ENCODE measurements around the gene EIF2S2. TPM values are rescaled to one million over a fixed set of nuclear protein-coding genes. Genes with fewer than 3 reads are reported as not detected.

Gene EIF2S2
- total RNA-seq (2021) (103 to 124 TPM (median 104 TPM) in 3 replicates), Bru-seq, nascent RNA (percentile 97 among the genes with signal in this experiment)
- long read RNA-seq, experiment 1, transcript EIF2S2-201 (9 exons, 2,656 nt): major isoform, 1,457 of 1,612 reads
- long read RNA-seq, experiment 1, partial matches to known transcripts: 35 of 1,612 reads
- long read RNA-seq, experiment 1, other reads (novel, unspliced or antisense): 120 of 1,612 reads
- long read RNA-seq, experiment 2, transcript EIF2S2-201 (9 exons, 2,656 nt): major isoform, 224 of 354 reads
- long read RNA-seq, experiment 2, partial matches to known transcripts: 76 of 354 reads
- long read RNA-seq, experiment 2, other reads (novel, unspliced or antisense): 54 of 354 reads
- long read RNA-seq, experiment 3, transcript EIF2S2-201 (9 exons, 2,656 nt): major isoform, 1,437 of 1,576 reads
- long read RNA-seq, experiment 3, partial matches to known transcripts: 25 of 1,576 reads
- long read RNA-seq, experiment 3, other reads (novel, unspliced or antisense): 114 of 1,576 reads

DNA sequence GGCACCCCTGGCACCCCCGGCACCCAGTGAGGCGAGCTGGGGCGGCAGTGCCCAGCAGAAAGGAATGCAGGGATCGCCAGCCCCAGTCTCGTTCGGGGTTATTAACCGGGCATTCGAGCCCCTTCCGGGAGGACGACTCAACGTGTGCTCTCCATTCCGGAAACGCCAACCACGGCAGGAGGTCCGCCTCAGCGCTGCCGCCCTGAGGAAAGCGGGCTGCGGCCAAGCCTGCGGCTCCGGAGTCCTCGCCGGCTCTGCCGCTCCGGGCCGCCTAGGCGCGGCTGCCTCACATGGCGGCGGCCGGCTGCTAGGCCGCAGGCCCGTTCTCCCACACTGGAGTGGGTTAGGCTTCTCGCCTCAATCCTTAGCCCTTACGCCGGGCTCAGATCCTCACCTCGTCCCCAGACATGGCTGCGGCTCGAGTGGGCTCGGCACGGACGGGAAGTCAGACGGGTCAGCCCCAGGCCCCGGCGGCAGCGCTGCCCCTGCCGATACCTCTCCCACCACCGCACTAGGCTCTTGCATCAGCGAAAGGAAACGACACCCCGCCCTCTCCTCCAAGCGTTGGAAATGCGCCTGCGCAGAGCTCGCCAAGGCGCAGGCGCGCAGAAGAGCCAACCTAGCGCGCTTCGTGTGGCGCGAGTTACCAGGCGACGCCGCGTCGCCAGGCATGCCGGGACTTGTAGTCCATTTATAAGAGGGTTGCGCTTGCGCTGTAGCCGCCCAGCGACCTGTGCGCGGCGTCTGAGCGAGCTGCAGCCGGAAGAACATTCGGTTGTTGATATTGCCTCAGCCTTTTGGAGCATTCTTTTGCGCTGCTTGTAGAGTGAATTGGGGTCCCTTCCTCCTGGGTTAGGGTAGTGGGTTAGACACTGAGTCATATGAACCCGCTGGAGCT lies at the start of gene EIF2S2:
Gene EIF2S2, minus strand, starts transcription at position 542 of the 898 bp plus-strand sequence. Its CDS starts 133 bp downstream, at position 409.
- ChIA-PET POLR2A (interaction anchor here (0.6 to 2.1 kb wide), 20 partner anchors 9 to 763 kb away, joined by 3 to 9 read pairs (median 4); partner anchors contain the start of genes AHCY, CHMP4B and RALY), CTCF (interaction anchor here (0.6 to 2.1 kb wide), 12 partner anchors 9 to 249 kb away, joined by 3 to 9 read pairs (median 4); partner anchors contain the start of gene RALY)
- H3K4me1 Mint-ChIP-seq: peaks cover 38% of the 10 kb centered on the region
- peaks cover 2% of the 10 kb centered on the region for H3K27me3 Mint-ChIP-seq (ENCODE audit: low read depth)
- ATAC-seq (peak; percentile 89), DNase-seq (ENCODE audit: low spot score) (peak; percentile 96)
- H3K9me3 Mint-ChIP-seq: no peaks in the 10 kb centered on the region
- peaks cover 31% of the 10 kb centered on the region for H3K36me3 Mint-ChIP-seq
- peak within 1 kb of the TSS; percentile 99 for H3K27ac Mint-ChIP-seq
- H3K4me3 Mint-ChIP-seq: peak within 1 kb of the TSS; percentile 94
- TF ChIP-seq, protein P1, sequence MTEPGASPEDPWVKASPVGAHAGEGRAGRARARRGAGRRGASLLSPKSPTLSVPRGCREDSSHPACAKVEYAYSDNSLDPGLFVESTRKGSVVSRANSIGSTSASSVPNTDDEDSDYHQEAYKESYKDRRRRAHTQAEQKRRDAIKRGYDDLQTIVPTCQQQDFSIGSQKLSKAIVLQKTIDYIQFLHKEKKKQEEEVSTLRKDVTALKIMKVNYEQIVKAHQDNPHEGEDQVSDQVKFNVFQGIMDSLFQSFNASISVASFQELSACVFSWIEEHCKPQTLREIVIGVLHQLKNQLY (CRISPR knock-in tag; IDR thresholded peaks at IDR 0.05): no peak
- TF ChIP-seq E2F5 (CRISPR knock-in tag; IDR thresholded peaks at IDR 0.05): peak; percentile 95
- TF ChIP-seq NR1H2 (CRISPR knock-in tag; IDR thresholded peaks at IDR 0.05): no peak
- TF ChIP-seq ATF2 (CRISPR knock-in tag; IDR thresholded peaks at IDR 0.05; ENCODE audit: borderline replicate concordance, low read depth): no peak
- TF ChIP-seq, protein P2, sequence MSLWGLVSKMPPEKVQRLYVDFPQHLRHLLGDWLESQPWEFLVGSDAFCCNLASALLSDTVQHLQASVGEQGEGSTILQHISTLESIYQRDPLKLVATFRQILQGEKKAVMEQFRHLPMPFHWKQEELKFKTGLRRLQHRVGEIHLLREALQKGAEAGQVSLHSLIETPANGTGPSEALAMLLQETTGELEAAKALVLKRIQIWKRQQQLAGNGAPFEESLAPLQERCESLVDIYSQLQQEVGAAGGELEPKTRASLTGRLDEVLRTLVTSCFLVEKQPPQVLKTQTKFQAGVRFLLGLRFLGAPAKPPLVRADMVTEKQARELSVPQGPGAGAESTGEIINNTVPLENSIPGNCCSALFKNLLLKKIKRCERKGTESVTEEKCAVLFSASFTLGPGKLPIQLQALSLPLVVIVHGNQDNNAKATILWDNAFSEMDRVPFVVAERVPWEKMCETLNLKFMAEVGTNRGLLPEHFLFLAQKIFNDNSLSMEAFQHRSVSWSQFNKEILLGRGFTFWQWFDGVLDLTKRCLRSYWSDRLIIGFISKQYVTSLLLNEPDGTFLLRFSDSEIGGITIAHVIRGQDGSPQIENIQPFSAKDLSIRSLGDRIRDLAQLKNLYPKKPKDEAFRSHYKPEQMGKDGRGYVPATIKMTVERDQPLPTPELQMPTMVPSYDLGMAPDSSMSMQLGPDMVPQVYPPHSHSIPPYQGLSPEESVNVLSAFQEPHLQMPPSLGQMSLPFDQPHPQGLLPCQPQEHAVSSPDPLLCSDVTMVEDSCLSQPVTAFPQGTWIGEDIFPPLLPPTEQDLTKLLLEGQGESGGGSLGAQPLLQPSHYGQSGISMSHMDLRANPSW (CRISPR knock-in tag; conservative IDR thresholded peaks at IDR 0.05; ENCODE audit: low read depth): no peak
- TF ChIP-seq, protein P3, sequence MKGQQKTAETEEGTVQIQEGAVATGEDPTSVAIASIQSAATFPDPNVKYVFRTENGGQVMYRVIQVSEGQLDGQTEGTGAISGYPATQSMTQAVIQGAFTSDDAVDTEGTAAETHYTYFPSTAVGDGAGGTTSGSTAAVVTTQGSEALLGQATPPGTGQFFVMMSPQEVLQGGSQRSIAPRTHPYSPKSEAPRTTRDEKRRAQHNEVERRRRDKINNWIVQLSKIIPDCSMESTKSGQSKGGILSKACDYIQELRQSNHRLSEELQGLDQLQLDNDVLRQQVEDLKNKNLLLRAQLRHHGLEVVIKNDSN (CRISPR knock-in tag; IDR thresholded peaks at IDR 0.05): peak; percentile 63
- TF ChIP-seq TEAD4 (CRISPR knock-in tag; IDR thresholded peaks at IDR 0.05): peak; percentile 81; the same call in 1 of the 2 replicates
- TF ChIP-seq ZNF423 (CRISPR knock-in tag; IDR thresholded peaks at IDR 0.05): no peak
- no peak for TF ChIP-seq FOXJ3 (CRISPR knock-in tag; IDR thresholded peaks at IDR 0.05; ENCODE audit: borderline replicate concordance)
- TF ChIP-seq JAZF1 (CRISPR knock-in tag; IDR thresholded peaks at IDR 0.05): no peak
- peak; percentile 73 for TF ChIP-seq ZBTB43 (CRISPR knock-in tag; IDR thresholded peaks at IDR 0.05)
- peak; percentile 94; the same call in 1 of the 2 replicates for TF ChIP-seq TEAD1 (CRISPR knock-in tag; IDR thresholded peaks at IDR 0.05)
- no peak for TF ChIP-seq GRHL2 (CRISPR knock-in tag; IDR thresholded peaks at IDR 0.05; ENCODE audit: insufficient replicate concordance, severe bottlenecking)
- 0 out of 2 replicates have a peak, but pooled peaks have one; percentile 61 for TF ChIP-seq ELF4 (CRISPR knock-in tag; IDR thresholded peaks at IDR 0.05; ENCODE audit: low read depth)
- no peak for TF ChIP-seq ZNF121 (CRISPR knock-in tag; IDR thresholded peaks at IDR 0.05)
- no peak for TF ChIP-seq ZNF416 (CRISPR knock-in tag; IDR thresholded peaks at IDR 0.05)
- peak; percentile 70; the same call in 1 of the 2 replicates for TF ChIP-seq FOXK1 (CRISPR knock-in tag; IDR thresholded peaks at IDR 0.05)
- TF ChIP-seq EMX1 (CRISPR knock-in tag; IDR thresholded peaks at IDR 0.05): 0 out of 2 replicates have a peak, but pooled peaks have one; percentile 32
- no peak for TF ChIP-seq IRF2 (CRISPR knock-in tag; IDR thresholded peaks at IDR 0.05; ENCODE audit: borderline replicate concordance, low read depth)
- TF ChIP-seq ZNF263 (CRISPR knock-in tag; IDR thresholded peaks at IDR 0.05; ENCODE audit: low read depth): no peak
- TF ChIP-seq, protein P4, sequence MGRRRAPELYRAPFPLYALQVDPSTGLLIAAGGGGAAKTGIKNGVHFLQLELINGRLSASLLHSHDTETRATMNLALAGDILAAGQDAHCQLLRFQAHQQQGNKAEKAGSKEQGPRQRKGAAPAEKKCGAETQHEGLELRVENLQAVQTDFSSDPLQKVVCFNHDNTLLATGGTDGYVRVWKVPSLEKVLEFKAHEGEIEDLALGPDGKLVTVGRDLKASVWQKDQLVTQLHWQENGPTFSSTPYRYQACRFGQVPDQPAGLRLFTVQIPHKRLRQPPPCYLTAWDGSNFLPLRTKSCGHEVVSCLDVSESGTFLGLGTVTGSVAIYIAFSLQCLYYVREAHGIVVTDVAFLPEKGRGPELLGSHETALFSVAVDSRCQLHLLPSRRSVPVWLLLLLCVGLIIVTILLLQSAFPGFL (CRISPR knock-in tag; IDR thresholded peaks at IDR 0.05; ENCODE audit: borderline replicate concordance): peak; percentile 95
- 0 out of 2 replicates have a peak, but pooled peaks have one; percentile 68 for TF ChIP-seq NR3C1 (CRISPR knock-in tag; conservative IDR thresholded peaks at IDR 0.05; ENCODE audit: low read depth)
- no peak for TF ChIP-seq NFATC4 (CRISPR knock-in tag; IDR thresholded peaks at IDR 0.05)
- TF ChIP-seq, protein P5, sequence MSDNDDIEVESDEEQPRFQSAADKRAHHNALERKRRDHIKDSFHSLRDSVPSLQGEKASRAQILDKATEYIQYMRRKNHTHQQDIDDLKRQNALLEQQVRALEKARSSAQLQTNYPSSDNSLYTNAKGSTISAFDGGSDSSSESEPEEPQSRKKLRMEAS (CRISPR knock-in tag; IDR thresholded peaks at IDR 0.05): peak; percentile 97
- TF ChIP-seq ATF3 (CRISPR knock-in tag; conservative IDR thresholded peaks at IDR 0.05): peak; percentile 86

Data from WTC11 (cell line).